HL-60 (cell line): ENCODE results near the gene TXNRD3.

Experiments used
- GABPA ChIP-seq: IDR thresholded peaks from 2 replicates; pipeline ENCODE4 v1.6.1; 2012; ENCODE audit warnings: low read depth
- POLR2AphosphoS5 ChIP-seq: IDR thresholded peaks from 2 replicates; pipeline ENCODE4 v1.6.1; 2012; ENCODE audit warnings: low read depth
- SPI1 ChIP-seq: IDR thresholded peaks from 2 replicates; pipeline ENCODE4 v1.6.1; 2012; ENCODE audit warnings: low read depth, mild to moderate bottlenecking, borderline replicate concordance
- TF ChIP-seq, protein P1 (sequence below): IDR thresholded peaks from one replicate; pipeline ENCODE4 v1.5.1; 2011; ENCODE audit warnings: low read length, control low read depth, inconsistent platforms; ENCODE audit not compliant: insufficient read depth
- TF ChIP-seq, protein P2 (sequence below): IDR thresholded peaks from 2 replicates; pipeline ENCODE4 v1.6.1; 2012; ENCODE audit warnings: low read depth; ENCODE audit not compliant: insufficient replicate concordance

DNA sequence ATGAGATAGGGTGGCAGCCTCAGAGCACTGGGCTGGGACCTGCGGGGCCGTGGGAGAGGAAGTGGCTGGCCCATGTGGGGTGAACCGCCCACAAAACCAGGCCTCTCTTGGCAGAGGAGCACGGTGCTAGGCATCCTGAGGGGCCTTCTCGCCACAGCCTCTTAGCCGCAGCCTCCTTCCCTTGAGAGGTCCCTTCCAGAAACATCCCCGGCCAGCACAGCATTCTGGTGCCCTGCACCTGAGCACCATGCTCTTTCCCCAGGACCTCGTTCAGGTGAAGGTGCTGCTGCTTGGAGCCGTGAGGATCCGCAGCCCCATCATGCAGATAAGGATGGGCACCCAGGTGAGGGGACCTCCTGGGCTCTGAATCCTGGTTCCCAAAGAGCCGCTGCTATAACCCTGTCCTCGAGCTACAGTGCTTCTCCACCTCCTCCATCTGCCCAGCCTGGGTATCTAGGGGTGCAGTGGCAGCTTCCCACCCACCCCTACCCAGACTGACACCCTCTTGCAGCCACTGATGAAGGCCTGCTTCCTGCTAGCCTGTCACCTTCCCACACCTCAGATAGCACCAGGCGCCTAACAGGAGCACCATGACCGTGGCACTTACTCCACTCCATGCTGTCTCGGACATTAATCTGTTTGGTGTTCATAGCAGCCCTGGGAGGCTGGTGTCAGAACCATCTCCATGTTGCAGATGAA is 11.2 kb upstream of the TXNRD3 start:
- TF ChIP-seq, protein P1, sequence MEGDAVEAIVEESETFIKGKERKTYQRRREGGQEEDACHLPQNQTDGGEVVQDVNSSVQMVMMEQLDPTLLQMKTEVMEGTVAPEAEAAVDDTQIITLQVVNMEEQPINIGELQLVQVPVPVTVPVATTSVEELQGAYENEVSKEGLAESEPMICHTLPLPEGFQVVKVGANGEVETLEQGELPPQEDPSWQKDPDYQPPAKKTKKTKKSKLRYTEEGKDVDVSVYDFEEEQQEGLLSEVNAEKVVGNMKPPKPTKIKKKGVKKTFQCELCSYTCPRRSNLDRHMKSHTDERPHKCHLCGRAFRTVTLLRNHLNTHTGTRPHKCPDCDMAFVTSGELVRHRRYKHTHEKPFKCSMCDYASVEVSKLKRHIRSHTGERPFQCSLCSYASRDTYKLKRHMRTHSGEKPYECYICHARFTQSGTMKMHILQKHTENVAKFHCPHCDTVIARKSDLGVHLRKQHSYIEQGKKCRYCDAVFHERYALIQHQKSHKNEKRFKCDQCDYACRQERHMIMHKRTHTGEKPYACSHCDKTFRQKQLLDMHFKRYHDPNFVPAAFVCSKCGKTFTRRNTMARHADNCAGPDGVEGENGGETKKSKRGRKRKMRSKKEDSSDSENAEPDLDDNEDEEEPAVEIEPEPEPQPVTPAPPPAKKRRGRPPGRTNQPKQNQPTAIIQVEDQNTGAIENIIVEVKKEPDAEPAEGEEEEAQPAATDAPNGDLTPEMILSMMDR = no peak
- TF ChIP-seq SPI1 (no peak), GABPA (no peak), POLR2AphosphoS5 (no peak)
- TF ChIP-seq, protein P2, sequence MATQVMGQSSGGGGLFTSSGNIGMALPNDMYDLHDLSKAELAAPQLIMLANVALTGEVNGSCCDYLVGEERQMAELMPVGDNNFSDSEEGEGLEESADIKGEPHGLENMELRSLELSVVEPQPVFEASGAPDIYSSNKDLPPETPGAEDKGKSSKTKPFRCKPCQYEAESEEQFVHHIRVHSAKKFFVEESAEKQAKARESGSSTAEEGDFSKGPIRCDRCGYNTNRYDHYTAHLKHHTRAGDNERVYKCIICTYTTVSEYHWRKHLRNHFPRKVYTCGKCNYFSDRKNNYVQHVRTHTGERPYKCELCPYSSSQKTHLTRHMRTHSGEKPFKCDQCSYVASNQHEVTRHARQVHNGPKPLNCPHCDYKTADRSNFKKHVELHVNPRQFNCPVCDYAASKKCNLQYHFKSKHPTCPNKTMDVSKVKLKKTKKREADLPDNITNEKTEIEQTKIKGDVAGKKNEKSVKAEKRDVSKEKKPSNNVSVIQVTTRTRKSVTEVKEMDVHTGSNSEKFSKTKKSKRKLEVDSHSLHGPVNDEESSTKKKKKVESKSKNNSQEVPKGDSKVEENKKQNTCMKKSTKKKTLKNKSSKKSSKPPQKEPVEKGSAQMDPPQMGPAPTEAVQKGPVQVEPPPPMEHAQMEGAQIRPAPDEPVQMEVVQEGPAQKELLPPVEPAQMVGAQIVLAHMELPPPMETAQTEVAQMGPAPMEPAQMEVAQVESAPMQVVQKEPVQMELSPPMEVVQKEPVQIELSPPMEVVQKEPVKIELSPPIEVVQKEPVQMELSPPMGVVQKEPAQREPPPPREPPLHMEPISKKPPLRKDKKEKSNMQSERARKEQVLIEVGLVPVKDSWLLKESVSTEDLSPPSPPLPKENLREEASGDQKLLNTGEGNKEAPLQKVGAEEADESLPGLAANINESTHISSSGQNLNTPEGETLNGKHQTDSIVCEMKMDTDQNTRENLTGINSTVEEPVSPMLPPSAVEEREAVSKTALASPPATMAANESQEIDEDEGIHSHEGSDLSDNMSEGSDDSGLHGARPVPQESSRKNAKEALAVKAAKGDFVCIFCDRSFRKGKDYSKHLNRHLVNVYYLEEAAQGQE = no peak
